Measurements from ENCODE around the gene EXOSC3. TPM values are rescaled to one million over a fixed set of nuclear protein-coding genes. Genes with fewer than 3 reads are reported as not detected.

Gene EXOSC3
- total and polyA plus RNA-seq, 9 of the 15 experiments (the other 6 are each of a cell fraction or from before 2014, with no cell fraction given) = 18.5 to 266 (median 114) TPM

GRCh38 chr9:37753489-37754190 is 31.2 kb downstream of the EXOSC3 start, which contains the start of gene TRMT10B (continued):
- TF ChIP-seq ZFP91 (CRISPR knock-in tag; IDR thresholded peaks at IDR 0.05) = no peak
- TF ChIP-seq ELK1 (CRISPR knock-in tag; IDR thresholded peaks at IDR 0.05) = no peak
- no peak for TF ChIP-seq ZNF217 (CRISPR knock-in tag; IDR thresholded peaks at IDR 0.05)
- TF ChIP-seq GABPA (tag; conservative IDR thresholded peaks at IDR 0.05; ENCODE audit: low read depth) = peak; percentile 92
- TF ChIP-seq FOXK2 (conservative IDR thresholded peaks at IDR 0.05 in 1 of 2, IDR thresholded peaks at IDR 0.05 in 1 of 2; ENCODE audit: low read depth in 2 of 2) = no peak
- no peak for TF ChIP-seq HDAC2 (IDR thresholded peaks at IDR 0.05)
- TF ChIP-seq KAT8 (IDR thresholded peaks at IDR 0.05; ENCODE audit: low read depth) = no peak
- no peak for TF ChIP-seq NCOA1 (IDR thresholded peaks at IDR 0.05; ENCODE audit: low read depth)
- TF ChIP-seq ETV1 (tag; conservative IDR thresholded peaks at IDR 0.05; ENCODE audit: low read depth) = peak; percentile 69
- no peak for TF ChIP-seq ZBTB33 (CRISPR knock-in tag; IDR thresholded peaks at IDR 0.05)
- 0 out of 2 replicates have a peak, but pooled peaks have one; percentile 42 for TF ChIP-seq MBD2 (IDR thresholded peaks at IDR 0.05; ENCODE audit: borderline replicate concordance, low read depth)
- peak; percentile 90 for TF ChIP-seq ELF1 (tag; IDR thresholded peaks at IDR 0.05)
- TF ChIP-seq ZBTB1 (CRISPR knock-in tag; IDR thresholded peaks at IDR 0.05; ENCODE audit: borderline replicate concordance, low read depth) = no peak
- no peak for TF ChIP-seq CREBBP (IDR thresholded peaks at IDR 0.05; ENCODE audit: low read depth, low read length)
- TF ChIP-seq FOXK1 (CRISPR knock-in tag; IDR thresholded peaks at IDR 0.05; ENCODE audit: borderline replicate concordance) = no peak
- TF ChIP-seq PHB2 (IDR thresholded peaks at IDR 0.05; ENCODE audit: low read depth) = no peak
- TF ChIP-seq ZFP36 (IDR thresholded peaks at IDR 0.05; ENCODE audit: low read depth, low read length, partially characterized antibody) = no peak
- no peak for TF ChIP-seq ZZZ3 (IDR thresholded peaks at IDR 0.05)
- TF ChIP-seq EP300 (IDR thresholded peaks at IDR 0.05; ENCODE audit: low read length) = no peak
- peak; percentile 77; the same call in 1 of the 2 replicates for TF ChIP-seq EP400 (IDR thresholded peaks at IDR 0.05)
- TF ChIP-seq SAFB (IDR thresholded peaks at IDR 0.05; ENCODE audit: borderline replicate concordance, low read depth, low read length) = no peak
- no peak for TF ChIP-seq ZFP1 (CRISPR knock-in tag; IDR thresholded peaks at IDR 0.05)
- no peak for TF ChIP-seq RBM25 (IDR thresholded peaks at IDR 0.05; ENCODE audit: low read depth, low read length, severe bottlenecking)
- TF ChIP-seq ZNF143 (CRISPR knock-in tag; IDR thresholded peaks at IDR 0.05) = peak; percentile 84
- peak; percentile 60; the same call in 1 of the 2 replicates for TF ChIP-seq TFAP4 (CRISPR knock-in tag; IDR thresholded peaks at IDR 0.05; ENCODE audit: borderline replicate concordance)

Measured in K562 (cell line).